ENCODE measurements around the gene CETN1.

DNA sequence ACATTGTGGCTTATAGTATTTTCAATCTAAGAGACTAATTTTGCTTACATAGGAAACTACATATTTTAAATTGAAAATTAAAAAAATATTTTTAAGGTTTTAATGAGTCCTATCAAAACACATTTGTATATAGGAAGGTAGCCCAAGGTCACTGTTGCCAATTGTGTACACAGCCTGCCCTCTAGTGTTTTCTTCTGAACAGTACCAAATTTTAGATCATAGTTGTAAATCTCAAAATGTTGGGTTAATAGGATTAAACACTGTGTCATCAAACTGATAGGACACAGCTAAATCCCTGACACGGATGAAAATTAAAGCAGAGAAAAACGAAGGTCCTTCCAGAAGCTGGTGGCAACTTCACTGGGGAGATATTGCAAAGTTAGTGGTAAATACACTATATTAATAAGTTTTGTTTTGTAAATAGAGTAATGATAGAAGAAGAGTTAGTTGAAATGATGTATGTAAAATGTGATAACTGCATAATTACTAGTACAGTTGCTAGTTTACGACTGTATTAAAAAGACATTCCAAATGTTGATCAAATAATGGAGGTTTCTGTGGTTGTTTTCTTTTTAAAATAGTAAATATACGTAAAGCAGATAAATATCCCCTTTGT, 36.3 kb downstream of the CETN1 start:
- TF ChIP-seq, protein P1, sequence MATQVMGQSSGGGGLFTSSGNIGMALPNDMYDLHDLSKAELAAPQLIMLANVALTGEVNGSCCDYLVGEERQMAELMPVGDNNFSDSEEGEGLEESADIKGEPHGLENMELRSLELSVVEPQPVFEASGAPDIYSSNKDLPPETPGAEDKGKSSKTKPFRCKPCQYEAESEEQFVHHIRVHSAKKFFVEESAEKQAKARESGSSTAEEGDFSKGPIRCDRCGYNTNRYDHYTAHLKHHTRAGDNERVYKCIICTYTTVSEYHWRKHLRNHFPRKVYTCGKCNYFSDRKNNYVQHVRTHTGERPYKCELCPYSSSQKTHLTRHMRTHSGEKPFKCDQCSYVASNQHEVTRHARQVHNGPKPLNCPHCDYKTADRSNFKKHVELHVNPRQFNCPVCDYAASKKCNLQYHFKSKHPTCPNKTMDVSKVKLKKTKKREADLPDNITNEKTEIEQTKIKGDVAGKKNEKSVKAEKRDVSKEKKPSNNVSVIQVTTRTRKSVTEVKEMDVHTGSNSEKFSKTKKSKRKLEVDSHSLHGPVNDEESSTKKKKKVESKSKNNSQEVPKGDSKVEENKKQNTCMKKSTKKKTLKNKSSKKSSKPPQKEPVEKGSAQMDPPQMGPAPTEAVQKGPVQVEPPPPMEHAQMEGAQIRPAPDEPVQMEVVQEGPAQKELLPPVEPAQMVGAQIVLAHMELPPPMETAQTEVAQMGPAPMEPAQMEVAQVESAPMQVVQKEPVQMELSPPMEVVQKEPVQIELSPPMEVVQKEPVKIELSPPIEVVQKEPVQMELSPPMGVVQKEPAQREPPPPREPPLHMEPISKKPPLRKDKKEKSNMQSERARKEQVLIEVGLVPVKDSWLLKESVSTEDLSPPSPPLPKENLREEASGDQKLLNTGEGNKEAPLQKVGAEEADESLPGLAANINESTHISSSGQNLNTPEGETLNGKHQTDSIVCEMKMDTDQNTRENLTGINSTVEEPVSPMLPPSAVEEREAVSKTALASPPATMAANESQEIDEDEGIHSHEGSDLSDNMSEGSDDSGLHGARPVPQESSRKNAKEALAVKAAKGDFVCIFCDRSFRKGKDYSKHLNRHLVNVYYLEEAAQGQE (IDR thresholded peaks at IDR 0.05; ENCODE audit: insufficient read depth in 1 of 2, low read depth in 2 of 2, low read length in 2 of 2): no peak
- no peak for TF ChIP-seq SIN3A (IDR thresholded peaks at IDR 0.05; ENCODE audit: borderline replicate concordance, insufficient read depth, low read length)
- TF ChIP-seq POLR2AphosphoS5 (IDR thresholded peaks at IDR 0.05; ENCODE audit: low read depth, low read length): no peak

Data from PFSK-1 (cell line).